ENCODE data around the gene PTF1A.

PTF1A gene

DNA sequence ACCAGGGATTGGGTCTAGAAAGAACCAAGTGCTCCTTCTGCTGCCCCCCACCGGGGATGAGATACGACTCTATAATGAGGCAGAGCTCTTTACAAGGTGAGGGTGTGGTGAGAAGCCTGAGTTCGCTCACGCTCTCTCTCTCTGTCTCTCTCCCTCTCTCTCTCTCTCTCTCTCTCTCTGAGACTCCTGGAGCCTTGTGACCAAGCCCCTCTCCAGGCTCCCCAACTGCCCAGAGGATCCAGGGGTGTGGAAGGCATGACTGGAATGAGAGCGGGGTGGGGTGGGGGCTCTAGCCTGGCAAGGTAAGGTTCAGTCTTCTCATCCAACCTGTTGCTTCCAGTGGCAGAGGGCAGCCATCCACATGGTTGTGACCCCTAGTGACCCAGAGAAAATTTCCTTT is 3.1 kb upstream of the PTF1A start:
- DNase-seq = no peak

GRCh38 chr10:23190872-23191763 is 994 bp upstream of the PTF1A start:
- no peak for DNase-seq

GRCh38 chr10:23192712-23193434 is 761 bp downstream of the PTF1A start:
- no peak for DNase-seq

DNA sequence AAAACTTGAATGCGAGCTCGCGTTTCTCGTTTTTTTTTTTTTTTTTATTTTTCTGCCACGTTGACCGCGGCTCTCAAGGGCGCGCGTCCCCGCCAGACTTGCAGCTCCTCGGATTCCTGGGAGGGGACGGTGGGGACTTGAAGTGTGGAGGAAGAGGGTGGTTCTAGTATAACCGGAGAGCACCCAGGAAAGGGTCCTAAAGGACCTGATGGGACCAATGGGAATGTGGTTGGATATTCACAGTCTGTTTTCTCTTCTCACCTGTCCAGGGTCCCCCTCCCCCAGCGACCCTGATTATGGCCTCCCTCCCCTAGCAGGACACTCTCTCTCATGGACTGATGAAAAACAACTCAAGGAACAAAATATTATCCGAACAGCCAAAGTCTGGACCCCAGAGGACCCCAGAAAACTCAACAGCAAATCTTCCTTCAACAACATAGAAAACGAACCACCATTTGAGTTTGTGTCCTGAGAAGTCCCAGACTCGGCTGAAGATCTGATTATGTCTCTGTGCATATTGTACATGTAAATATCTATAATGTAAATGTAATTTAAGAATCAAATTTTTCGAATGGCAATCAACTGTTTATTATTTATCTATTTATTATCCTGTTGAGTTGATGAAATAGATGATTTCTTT is 1.4 kb downstream of the PTF1A start:
- no peak for DNase-seq

GRCh38 chr10:23194471-23194965 is 2.4 kb downstream of the PTF1A start:
- no peak for DNase-seq

- DNase-seq = no peak
These were observed 3.1 kb downstream of the PTF1A start for GRCh38 chr10:23194966-23195845.

GRCh38 chr10:23195846-23196600 is 3.9 kb downstream of the PTF1A start:
- no peak for DNase-seq

GRCh38 chr10:23196915-23197314 is 4.8 kb downstream of the PTF1A start:
- DNase-seq = no peak

GRCh38 chr10:23197416-23197861 is 5.3 kb downstream of the PTF1A start:
- DNase-seq = no peak

DNA sequence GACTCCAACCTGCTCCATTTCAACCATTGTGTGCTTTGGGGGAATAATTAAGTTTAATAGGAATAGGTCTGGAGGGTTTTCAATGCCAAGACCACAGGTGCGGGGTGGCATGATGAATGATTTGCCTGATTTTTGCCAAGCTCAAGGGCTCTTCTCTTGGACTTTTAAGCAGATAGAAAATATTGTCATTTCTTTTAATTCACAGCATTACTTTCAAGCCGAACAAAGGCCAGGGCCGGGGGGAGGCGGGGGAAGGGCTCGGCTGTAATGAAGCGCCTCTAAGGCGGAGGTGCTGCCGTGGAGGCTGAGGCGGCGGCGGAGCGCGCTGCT is 6.5 kb downstream of the PTF1A start:
- DNase-seq = no peak

DNA sequence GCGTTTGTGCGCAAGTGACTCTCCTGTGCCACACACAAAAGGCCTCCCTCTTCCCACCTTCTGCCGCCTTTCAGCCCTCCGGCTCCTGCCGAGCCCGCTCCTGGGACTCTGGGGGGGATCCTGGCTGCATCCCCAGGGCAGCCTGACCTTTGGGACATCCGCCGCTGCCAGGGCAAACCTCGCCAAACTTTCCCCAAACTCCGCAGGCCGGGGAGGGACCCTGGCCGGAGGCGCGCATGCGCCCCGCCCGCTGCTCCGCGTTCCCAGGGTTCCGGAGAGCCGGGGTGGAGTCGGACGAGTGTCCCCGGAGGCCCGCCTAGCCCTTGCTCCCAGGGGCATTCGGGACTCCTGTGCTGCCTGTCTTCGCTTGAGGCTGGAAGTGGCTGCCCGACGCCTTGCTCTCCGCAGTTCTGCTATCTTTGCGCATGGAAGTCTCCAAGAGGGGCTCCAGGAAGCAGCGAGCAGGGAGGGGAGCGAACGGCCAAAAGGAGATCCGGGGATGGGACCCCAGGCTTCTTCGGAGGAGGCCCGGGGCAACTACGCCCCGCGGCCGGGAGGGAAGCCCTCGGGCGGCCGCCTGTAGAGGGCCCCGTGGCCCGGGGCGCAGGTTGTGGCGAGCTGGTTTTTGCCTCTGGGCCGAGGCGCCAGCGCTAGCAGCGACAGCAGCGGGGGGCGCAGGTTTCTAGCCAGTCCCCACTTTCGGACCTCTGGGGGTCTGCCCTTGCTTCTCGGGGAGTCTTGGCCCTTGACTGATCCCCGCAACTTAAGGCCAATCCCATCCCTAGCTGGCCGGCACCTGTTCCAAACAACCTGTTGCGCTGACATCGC is 7.0 kb downstream of the PTF1A start:
- no peak for DNase-seq

GRCh38 chr10:23199768-23200511 is 7.8 kb downstream of the PTF1A start:
- no peak for DNase-seq

DNA sequence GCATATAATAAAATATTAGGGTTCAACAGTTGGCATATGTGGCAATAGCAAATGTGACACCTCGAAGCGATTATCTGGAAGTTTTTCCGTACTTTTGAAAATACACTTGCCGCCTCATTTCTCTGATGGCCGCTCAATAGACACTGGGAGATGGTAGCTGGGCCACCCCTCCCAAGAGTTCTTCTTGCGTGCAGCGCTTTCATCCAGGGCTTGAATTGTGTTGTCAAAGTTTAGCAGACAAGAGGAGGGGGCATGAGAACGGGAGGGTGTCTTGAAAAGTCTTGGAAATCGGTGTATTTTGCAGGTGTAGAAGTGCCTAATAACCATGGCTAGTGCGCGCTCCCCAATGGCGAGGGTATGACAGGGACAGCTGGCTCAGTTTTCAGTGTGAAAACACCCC is 8.5 kb downstream of the PTF1A start:
- DNase-seq = no peak

GRCh38 chr10:23200997-23201652 is 9.0 kb downstream of the PTF1A start:
- DNase-seq = no peak

- no peak for DNase-seq
These were observed 9.7 kb downstream of the PTF1A start for GRCh38 chr10:23201837-23202236.

DNA sequence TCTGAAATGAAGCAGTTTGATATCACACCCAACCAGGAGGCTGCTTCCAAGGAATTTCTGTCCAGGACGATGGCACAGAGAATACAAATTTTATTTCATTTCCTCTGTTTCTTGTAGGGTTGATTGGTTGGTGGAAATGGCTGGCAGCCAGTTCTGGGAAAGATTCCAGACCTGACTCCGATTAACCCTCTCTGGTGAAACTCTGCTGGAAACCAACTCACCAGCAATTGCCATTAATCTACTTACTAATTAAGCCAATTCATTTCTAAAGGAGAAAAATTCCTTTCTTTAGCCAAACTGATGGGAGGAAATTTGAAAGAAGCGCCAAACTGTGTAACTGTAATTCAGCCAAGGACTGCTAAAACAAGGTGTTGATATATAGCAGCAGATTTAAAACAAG is 10.7 kb downstream of the PTF1A start:
- DNase-seq = no peak

GRCh38 chr10:23203369-23204325 is 11.5 kb downstream of the PTF1A start:
- no peak for DNase-seq

GRCh38 chr10:23204773-23205172 is 12.7 kb downstream of the PTF1A start:
- no peak for DNase-seq

Measured in activated effector memory CD4-positive, alpha-beta T cell treated with anti-CD3 and anti-CD28 coated beads, Interleukin-2, amount 50 U/mL, for 16 hours (primary cell).